IPS-11a (cell line): ENCODE measurements around the gene PAN2.
A peak's percentile ranks its signal among the peaks of the same experiment; 100 is the strongest.
"Not testable (repeated sequence)": the region's sequence is repeated elsewhere in the genome, so short reads cannot be mapped to it uniquely, and the experiment has no call there.

ENCODE experiments used
- H3K4me3 ChIP-seq: one replicate; pipeline ENCODE4 v1.5.1; 2013; ENCODE audit warnings: low read depth, low read length, control low read depth

Gene PAN2

DNA sequence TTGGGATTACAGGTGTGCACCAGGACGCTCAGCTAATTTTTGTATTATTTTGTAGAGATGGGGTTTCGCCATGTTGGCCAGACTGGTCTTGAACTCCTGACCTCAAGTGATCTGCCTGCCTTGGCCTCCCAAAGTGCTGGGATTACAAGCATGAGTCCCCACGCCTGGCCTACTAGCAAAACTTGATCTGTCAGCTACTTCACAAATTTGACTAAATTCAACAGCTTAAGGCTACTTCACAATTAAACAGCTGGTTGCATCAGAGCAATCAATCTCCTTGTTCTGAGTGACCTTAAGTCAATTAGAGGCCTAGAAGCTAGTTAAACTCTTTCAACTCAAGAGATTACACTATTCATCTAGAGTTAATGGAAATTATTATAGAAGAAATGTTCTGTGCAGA is 54.9 kb downstream of the PAN2 start:
- H3K4me3 ChIP-seq: no peak overlapping the region

DNA sequence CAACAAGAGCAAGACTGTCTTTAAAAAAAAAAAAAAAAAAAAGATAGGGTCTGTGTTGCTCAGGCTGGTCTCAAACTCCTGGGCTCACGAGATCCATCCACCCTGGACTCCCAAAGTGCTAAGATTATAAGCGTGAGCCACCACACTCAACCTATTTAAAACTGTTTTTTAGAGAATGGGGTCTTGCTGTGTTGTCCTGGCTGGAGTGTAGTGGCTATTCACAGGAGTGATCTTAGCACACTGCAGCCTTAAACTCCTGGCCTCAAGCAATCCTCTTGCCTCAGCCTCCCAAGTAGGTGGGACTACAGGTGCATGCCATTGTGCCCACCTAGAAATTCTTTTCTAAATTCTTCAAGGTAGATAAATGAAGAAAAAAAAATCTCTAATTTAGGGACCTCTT is 59.5 kb downstream of the PAN2 start:
- H3K4me3 ChIP-seq: no peak overlapping the region

DNA sequence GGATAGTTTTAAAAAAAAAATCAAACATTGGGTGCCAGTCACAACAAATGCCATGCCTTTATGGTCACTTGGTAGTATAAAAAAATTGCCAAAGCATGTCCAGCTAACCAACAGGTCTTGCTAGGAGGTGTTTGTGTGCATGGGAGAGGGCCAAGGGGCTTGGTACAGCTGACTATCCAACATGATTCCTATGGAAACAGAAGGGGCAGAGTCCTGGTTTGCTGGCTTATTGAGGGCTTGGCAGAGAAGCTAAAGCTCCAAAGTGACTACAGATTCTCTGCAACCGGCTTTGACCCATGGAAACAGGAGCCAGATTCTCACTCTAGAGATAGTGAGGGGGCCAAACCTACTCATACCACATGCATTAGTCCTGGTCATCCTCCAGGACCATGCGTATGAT is 61.3 kb downstream of the PAN2 start:
- H3K4me3 ChIP-seq: not testable (repeated sequence)

GRCh38 chr12:56271031-56271430 is 62.8 kb downstream of the PAN2 start:
- no peak overlapping the region for H3K4me3 ChIP-seq

DNA sequence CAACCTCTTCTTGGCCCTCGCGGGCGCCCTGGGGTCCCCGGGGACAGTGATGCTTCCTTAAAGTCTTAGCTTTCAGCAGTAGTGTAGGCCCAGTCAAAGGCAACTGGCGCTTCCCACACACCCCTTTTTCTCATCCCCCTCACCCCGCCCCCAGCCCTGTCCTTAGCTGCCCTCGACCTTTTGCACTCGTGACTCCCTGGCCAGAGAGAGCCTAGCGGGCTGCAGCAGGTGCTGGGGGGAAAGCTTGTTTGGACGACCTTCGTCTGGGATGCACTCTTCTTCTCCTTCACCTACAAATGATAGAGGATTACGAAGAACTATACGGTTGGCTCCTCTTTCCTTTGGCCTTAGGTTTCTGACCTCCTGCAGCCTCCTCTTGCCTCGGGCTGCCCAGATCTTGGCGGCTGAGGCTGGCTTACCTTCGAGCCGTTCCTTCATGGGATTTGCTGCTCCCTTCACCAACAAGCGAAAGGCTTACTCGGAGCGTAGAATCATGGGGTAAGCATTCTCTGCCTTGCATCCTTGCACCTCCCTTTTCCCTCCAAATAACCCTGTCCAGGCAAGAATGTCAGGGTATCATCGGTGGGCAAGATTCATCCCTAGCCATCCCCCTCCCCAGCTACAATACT is 66.2 kb downstream of the PAN2 start:
- peak overlapping the region; percentile 87 for H3K4me3 ChIP-seq

- peak within 1 kb of the TSS; percentile 87 for H3K4me3 ChIP-seq
Measured at GRCh38 chr12:56266693-56267442, 66.9 kb downstream of the PAN2 start, which contains the start of gene COQ10A. COQ10A (plus strand) TSS chr12:56266942; CDS start chr12:56267119, 177 bp downstream.
